ENCODE results near the gene TTC22.

TTC22 gene

GRCh38 chr1:54757833-54758232 lies 43.3 kb downstream of the TTC22 start:
- TF ChIP-seq ZFX (IDR thresholded peaks at IDR 0.05; ENCODE audit: borderline replicate concordance) (no peak), CTCF (IDR thresholded peaks at IDR 0.05) (no peak)
- H3K27ac ChIP-seq, result no peak overlapping the region

GRCh38 chr1:54754486-54755285 lies 46.4 kb downstream of the TTC22 start:
- TF ChIP-seq ZFX (IDR thresholded peaks at IDR 0.05; ENCODE audit: borderline replicate concordance), result no peak
- no peak for TF ChIP-seq CTCF (IDR thresholded peaks at IDR 0.05)

GRCh38 chr1:54754045-54754444 lies 47.1 kb downstream of the TTC22 start:
- TF ChIP-seq CTCF (IDR thresholded peaks at IDR 0.05) (no peak), ZFX (IDR thresholded peaks at IDR 0.05; ENCODE audit: borderline replicate concordance) (no peak)
- H3K27ac ChIP-seq, result no peak overlapping the region

More at GRCh38 chr1:54754486-54755285, 46.4 kb downstream of the TTC22 start:
- no peak overlapping the region for H3K27ac ChIP-seq

- no peak overlapping the region for H3K27ac ChIP-seq
- TF ChIP-seq ZFX (IDR thresholded peaks at IDR 0.05; ENCODE audit: borderline replicate concordance) (no peak), CTCF (IDR thresholded peaks at IDR 0.05) (no peak)
Observed at GRCh38 chr1:54751426-54751825, 49.7 kb downstream of the TTC22 start.

GRCh38 chr1:54750596-54750995 lies 50.5 kb downstream of the TTC22 start:
- H3K27ac ChIP-seq, result no peak overlapping the region
- no peak for TF ChIP-seq ZFX (IDR thresholded peaks at IDR 0.05; ENCODE audit: borderline replicate concordance)
- no peak for TF ChIP-seq CTCF (IDR thresholded peaks at IDR 0.05)

GRCh38 chr1:54748094-54748835 lies 52.9 kb downstream of the TTC22 start:
- no peak for TF ChIP-seq CTCF (IDR thresholded peaks at IDR 0.05)
- no peak for TF ChIP-seq ZFX (IDR thresholded peaks at IDR 0.05; ENCODE audit: borderline replicate concordance)
- H3K27ac ChIP-seq, result no peak overlapping the region

- TF ChIP-seq CTCF (IDR thresholded peaks at IDR 0.05), result no peak
- no peak for TF ChIP-seq ZFX (IDR thresholded peaks at IDR 0.05; ENCODE audit: borderline replicate concordance)
- no peak overlapping the region for H3K27ac ChIP-seq
Observed at GRCh38 chr1:54745864-54746263, 55.3 kb downstream of the TTC22 start.
